Measurements from ENCODE around the gene PNKD.

The PNKD gene

GRCh38 chr2:218278531-218279360 lies 8.4 kb downstream of the PNKD start:
- H3K4me3 ChIP-seq (ENCODE audit: low read depth, low read length): no peak overlapping the region
- DNase-seq (ENCODE audit: low read depth): no peak
- TF ChIP-seq POLR2A (IDR thresholded peaks at IDR 0.05; ENCODE audit: extremely low read depth, insufficient read length) (no peak), MYC (IDR thresholded peaks at IDR 0.05; ENCODE audit: low read depth, low read length) (no peak)
- TF ChIP-seq, protein P1, sequence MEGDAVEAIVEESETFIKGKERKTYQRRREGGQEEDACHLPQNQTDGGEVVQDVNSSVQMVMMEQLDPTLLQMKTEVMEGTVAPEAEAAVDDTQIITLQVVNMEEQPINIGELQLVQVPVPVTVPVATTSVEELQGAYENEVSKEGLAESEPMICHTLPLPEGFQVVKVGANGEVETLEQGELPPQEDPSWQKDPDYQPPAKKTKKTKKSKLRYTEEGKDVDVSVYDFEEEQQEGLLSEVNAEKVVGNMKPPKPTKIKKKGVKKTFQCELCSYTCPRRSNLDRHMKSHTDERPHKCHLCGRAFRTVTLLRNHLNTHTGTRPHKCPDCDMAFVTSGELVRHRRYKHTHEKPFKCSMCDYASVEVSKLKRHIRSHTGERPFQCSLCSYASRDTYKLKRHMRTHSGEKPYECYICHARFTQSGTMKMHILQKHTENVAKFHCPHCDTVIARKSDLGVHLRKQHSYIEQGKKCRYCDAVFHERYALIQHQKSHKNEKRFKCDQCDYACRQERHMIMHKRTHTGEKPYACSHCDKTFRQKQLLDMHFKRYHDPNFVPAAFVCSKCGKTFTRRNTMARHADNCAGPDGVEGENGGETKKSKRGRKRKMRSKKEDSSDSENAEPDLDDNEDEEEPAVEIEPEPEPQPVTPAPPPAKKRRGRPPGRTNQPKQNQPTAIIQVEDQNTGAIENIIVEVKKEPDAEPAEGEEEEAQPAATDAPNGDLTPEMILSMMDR (IDR thresholded peaks at IDR 0.05; ENCODE audit: low read depth, low read length): no peak
- TF ChIP-seq, protein P2, sequence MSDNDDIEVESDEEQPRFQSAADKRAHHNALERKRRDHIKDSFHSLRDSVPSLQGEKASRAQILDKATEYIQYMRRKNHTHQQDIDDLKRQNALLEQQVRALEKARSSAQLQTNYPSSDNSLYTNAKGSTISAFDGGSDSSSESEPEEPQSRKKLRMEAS (IDR thresholded peaks at IDR 0.05; ENCODE audit: low read depth, low read length): no peak

DNA sequence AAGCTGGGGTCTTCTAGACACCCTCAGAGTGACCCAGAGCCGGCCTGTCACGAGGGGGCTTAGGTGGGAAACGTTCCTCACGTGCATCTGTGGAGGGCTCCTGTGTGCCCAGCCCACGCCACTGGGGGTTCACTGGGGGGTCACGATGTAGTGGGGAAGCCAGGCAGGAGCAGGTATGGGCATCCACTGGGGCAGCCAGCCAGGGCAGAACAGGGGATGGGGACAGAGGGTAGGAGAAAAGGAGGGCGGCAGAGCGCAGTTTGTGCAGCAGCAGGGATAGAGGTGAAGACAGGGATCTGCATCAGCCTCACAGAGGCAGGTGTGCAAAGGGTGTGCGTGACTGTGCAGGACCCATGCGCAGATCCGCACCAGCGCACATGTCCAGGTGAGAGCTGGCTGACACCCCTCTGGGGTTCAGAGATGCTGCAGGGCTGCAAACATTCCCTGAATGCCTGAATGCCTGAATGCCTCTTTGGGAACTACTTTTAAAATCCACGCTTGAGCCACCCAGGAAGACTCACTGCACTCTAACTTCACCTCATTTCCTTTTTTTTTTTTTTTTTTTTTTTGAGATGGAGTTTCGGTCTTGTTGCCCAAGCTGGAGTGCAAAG lies 10.0 kb downstream of the PNKD start:
- TF ChIP-seq MYC (IDR thresholded peaks at IDR 0.05; ENCODE audit: low read depth, low read length) (no peak), POLR2A (IDR thresholded peaks at IDR 0.05; ENCODE audit: extremely low read depth, insufficient read length) (no peak)
- TF ChIP-seq, protein P2 (IDR thresholded peaks at IDR 0.05; ENCODE audit: low read depth, low read length): no peak
- TF ChIP-seq, protein P1 (IDR thresholded peaks at IDR 0.05; ENCODE audit: low read depth, low read length): no peak
- H3K4me3 ChIP-seq (ENCODE audit: low read depth, low read length): no peak overlapping the region
- DNase-seq (ENCODE audit: low read depth): no peak

DNA sequence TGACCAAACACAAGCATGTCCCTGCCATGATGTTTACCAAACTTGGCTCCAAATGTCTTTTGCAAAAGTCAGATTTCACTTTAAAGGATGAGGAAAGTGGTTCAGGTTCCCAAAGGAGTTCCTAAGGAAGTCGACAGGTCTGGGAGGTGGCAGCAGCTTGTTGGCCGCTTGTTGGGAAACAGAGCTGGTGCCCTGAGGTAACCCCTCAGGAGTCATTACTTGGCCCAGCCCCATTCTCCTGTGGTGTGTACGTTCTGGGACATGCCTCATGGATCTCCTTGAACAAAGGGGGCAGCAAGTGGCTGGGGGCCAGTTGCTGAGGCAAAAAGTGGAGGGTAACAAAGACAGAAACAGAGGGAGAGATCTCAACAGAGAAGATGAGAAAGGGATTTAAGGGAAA lies 11.1 kb downstream of the PNKD start:
- TF ChIP-seq, protein P1 (IDR thresholded peaks at IDR 0.05; ENCODE audit: low read depth, low read length): no peak
- TF ChIP-seq MYC (IDR thresholded peaks at IDR 0.05; ENCODE audit: low read depth, low read length): no peak
- no peak for TF ChIP-seq POLR2A (IDR thresholded peaks at IDR 0.05; ENCODE audit: extremely low read depth, insufficient read length)
- TF ChIP-seq, protein P2 (IDR thresholded peaks at IDR 0.05; ENCODE audit: low read depth, low read length): no peak
- no peak overlapping the region for H3K4me3 ChIP-seq (ENCODE audit: low read depth, low read length)
- no peak for DNase-seq (ENCODE audit: low read depth)

DNA sequence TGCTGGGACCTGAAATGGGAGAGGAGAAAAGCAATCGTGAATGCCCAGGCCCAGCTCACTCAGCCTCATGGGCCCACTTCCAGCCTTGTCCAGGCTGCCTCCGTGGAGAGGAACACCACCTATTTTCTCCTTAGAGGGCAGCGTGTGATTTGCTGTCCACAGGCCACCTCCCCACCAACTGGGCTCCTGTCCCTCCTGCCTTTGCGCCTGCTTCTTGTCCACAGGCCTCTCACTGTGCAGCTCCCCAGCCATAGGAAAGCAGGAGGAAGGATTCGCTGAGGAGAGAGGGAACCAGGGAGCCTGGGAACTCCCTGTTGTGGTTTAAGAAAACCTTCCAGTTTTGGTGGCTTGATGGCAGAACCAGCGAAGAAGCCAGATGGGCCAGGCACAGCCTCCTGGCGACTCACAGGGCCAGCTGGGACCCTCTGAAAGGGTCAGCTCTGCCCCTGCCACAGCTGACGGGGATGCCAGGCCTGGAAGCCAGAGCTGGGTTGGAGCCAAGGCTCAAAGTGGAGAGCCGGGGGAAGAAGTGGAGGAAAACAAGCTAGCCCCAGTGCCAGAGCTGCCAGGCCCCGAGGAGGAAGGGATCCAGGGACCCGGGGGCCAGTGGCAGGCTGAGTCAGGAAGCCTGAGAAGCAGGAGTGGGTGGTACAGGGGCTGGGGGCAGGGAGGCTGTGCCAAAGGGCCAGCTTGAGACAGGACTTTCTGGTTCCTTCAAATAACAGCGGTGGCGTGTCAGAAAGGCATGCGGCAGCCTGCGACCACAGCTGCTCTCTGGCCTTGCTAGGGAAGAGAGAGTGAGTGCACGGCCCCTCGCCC lies 12.1 kb downstream of the PNKD start:
- DNase-seq (ENCODE audit: low read depth): no peak
- no peak for TF ChIP-seq MYC (IDR thresholded peaks at IDR 0.05; ENCODE audit: low read depth, low read length)
- TF ChIP-seq POLR2A (IDR thresholded peaks at IDR 0.05; ENCODE audit: extremely low read depth, insufficient read length): no peak
- TF ChIP-seq, protein P2 (IDR thresholded peaks at IDR 0.05; ENCODE audit: low read depth, low read length): no peak
- TF ChIP-seq, protein P1 (IDR thresholded peaks at IDR 0.05; ENCODE audit: low read depth, low read length): no peak
- H3K4me3 ChIP-seq (ENCODE audit: low read depth, low read length): no peak overlapping the region

DNA sequence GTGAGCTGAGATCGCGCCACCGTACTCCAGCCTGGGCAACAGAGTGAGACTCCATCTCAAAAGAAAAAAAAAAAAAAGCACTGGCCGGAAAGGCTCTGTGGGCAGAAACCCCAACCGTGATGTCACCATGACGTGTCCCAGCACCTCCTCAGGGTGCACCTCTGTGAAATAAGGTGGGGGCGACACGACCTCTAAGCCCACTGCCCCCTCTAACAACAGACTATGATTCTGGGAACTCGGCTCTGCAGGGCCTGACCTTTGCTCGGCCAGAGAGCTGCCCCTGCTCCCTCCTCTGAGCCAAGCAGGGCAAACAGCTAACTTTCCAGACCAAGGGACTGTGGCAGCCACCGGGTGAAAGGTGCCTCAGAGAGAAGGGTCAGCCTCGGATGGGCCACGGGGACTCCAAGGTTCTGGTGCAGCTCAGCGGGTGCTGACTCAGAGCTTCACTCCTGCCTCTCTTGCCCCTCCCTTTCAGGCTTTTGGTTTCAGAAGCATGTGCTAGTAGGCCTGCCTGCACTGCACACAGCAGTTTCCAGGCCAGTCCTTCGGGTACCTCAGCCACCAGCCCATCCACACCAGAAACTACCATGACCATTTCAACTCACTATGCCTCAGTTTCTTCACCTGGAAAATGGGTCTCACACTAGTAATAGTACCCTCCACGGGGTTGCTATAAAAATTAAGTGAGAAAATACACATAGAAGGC lies 13.9 kb downstream of the PNKD start:
- peak; percentile 26 for DNase-seq (ENCODE audit: low read depth)
- TF ChIP-seq MYC (IDR thresholded peaks at IDR 0.05; ENCODE audit: low read depth, low read length) (no peak), POLR2A (IDR thresholded peaks at IDR 0.05; ENCODE audit: extremely low read depth, insufficient read length) (no peak)
- TF ChIP-seq, protein P2 (IDR thresholded peaks at IDR 0.05; ENCODE audit: low read depth, low read length): no peak
- TF ChIP-seq, protein P1 (IDR thresholded peaks at IDR 0.05; ENCODE audit: low read depth, low read length): no peak

More for the DNA sequence above, 13.9 kb downstream of the PNKD start:
- H3K4me3 ChIP-seq (ENCODE audit: low read depth, low read length): no peak overlapping the region

All from NB4 (cell line).